Measurements from ENCODE around the gene ZGLP1.

- TF ChIP-seq CTCF (IDR thresholded peaks at IDR 0.05), result no peak
- no peak for TF ChIP-seq POLR2AphosphoS5 (IDR thresholded peaks at IDR 0.05)
- TF ChIP-seq POLR2A (IDR thresholded peaks at IDR 0.05), result no peak
Observed at GRCh38 chr19:10291554-10292205, 17.9 kb downstream of the ZGLP1 start.
